GM18507 (cell line): ENCODE measurements around the gene POGLUT2.
A peak's percentile ranks its signal among the peaks of the same experiment; 100 is the strongest.

Source experiments
- DNase-seq: peaks from one replicate; pipeline ENCODE4 v3.0.0; 2011; ENCODE audit warnings: low read depth; ENCODE audit not compliant: insufficient read length; ENCODE audit errors: extremely low spot score
- FAIRE-seq: peaks from 2 replicates; lab custom pipeline; 2011; peaks lifted over from hg19 to GRCh38; lab: Jason Lieb, UNC

Gene POGLUT2

GRCh38 chr13:102798581-102799425 is at the start of gene POGLUT2, which contains the start of gene BIVM:
TSS of gene POGLUT2 (minus strand) at chr13:102798976. CDS start at chr13:102798670, 306 bp downstream.
TSS of gene BIVM (plus strand) at chr13:102799119. CDS start at chr13:102807268, 8,149 bp downstream.
- DNase-seq (peak; percentile 85), FAIRE-seq (peak; percentile 95)

- DNase-seq, result no peak
- peak; percentile 68 for FAIRE-seq
Measured at GRCh38 chr13:102847272-102848234, 48.8 kb upstream of the POGLUT2 start.

GRCh38 chr13:102846261-102847015 is 47.7 kb upstream of the POGLUT2 start:
- no peak for DNase-seq
- peak; percentile 84 for FAIRE-seq

GRCh38 chr13:102845630-102846260 is 47.0 kb upstream of the POGLUT2 start, which contains the start of gene ERCC5:
TSS of gene ERCC5 (plus strand) at chr13:102846032. CDS start at chr13:102846267, 235 bp downstream.
- FAIRE-seq, result peak; percentile 99

GRCh38 chr13:102845289-102845629 is 46.5 kb upstream of the POGLUT2 start:
- DNase-seq (no peak), FAIRE-seq (no peak)

More at GRCh38 chr13:102845630-102846260, 47.0 kb upstream of the POGLUT2 start, which contains the start of gene ERCC5:
- peak; percentile 45 for DNase-seq

GRCh38 chr13:102839462-102839861 is 40.7 kb upstream of the POGLUT2 start:
- DNase-seq, result no peak
- FAIRE-seq, result no peak

GRCh38 chr13:102838982-102839381 is 40.2 kb upstream of the POGLUT2 start:
- no peak for FAIRE-seq
- DNase-seq, result no peak

GRCh38 chr13:102838273-102838672 is 39.5 kb upstream of the POGLUT2 start:
- FAIRE-seq (no peak), DNase-seq (no peak)

- FAIRE-seq (no peak), DNase-seq (no peak)
Measured at GRCh38 chr13:102836471-102836870, 37.7 kb upstream of the POGLUT2 start.

- no peak for DNase-seq
- FAIRE-seq, result no peak
Measured at GRCh38 chr13:102830646-102831045, 31.9 kb upstream of the POGLUT2 start.

- DNase-seq (no peak), FAIRE-seq (no peak)
Measured at GRCh38 chr13:102825921-102826706, 27.3 kb upstream of the POGLUT2 start.

- DNase-seq (no peak), FAIRE-seq (no peak)
Measured at GRCh38 chr13:102825400-102825799, 26.6 kb upstream of the POGLUT2 start.

- no peak for FAIRE-seq
Measured at GRCh38 chr13:102817907-102818306, 19.1 kb upstream of the POGLUT2 start.

GRCh38 chr13:102817241-102817640 is 18.5 kb upstream of the POGLUT2 start:
- DNase-seq, result no peak
- FAIRE-seq, result no peak

More at GRCh38 chr13:102817907-102818306, 19.1 kb upstream of the POGLUT2 start:
- no peak for DNase-seq

GRCh38 chr13:102816708-102817107 is 17.9 kb upstream of the POGLUT2 start:
- DNase-seq (no peak), FAIRE-seq (no peak)

- FAIRE-seq (no peak), DNase-seq (no peak)
Measured at GRCh38 chr13:102815788-102816187, 17.0 kb upstream of the POGLUT2 start.

- FAIRE-seq (no peak), DNase-seq (no peak)
Measured at GRCh38 chr13:102814793-102815192, 16.0 kb upstream of the POGLUT2 start.

GRCh38 chr13:102814025-102814607 is 15.3 kb upstream of the POGLUT2 start:
- FAIRE-seq (peak; percentile 15), DNase-seq (no peak)
